Measurements from ENCODE around the gene ZNF664.

Gene ZNF664

DNA sequence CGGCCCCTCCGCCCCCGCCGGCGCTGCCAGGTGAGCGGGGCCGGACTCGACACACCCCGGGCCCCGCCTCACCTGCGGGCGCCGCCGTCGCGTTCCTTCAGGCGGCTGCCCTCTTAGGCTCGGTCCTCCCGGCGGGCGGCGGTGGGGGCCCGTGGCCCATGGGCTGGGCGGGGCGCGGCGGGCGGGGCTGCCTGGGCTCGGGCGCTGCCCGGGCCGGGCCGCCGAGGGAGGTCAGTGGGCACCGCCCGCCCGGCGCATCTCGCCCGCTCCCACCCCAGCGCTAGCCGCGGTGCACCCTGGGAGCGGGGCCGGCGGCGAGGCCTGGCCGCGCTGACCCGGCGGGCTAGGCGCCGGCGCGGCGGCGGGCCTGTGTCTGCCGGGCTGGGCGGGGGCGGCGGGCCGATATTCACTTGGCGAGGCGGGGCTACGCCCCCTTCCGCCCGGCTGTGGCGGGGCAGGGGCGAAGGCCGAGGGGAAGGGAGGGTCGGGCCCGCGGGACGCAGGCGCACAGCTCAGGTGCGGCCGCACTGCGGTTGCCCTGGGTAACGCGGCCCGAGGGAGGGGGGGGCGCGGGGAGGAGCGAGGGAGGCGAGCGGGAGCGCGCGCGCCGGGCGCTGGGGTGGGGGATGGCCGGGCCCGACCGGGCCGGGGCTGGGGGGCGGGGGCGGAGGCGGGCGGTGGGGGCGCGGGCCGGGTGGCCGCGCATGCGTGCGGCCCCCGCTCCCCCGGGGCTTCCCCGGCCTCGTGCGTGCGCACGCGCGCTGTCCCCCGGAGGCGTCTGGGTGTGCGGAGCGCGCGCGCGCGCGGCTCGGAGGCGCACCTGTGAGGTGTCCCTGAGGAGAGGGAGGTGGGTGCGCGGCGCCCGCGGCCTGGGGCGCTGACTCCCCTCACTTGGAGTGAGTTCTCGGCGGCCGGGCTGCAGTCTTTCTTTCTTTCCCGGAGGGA is at the start of gene ZNF664, which contains the start of gene CCDC92:
TSS of gene ZNF664 (plus strand) at position 759 of the 945 bp plus-strand sequence. CDS start 38,930 bp downstream, outside the sequence.
TSS of gene CCDC92 (minus strand) at position 375 of the 945 bp plus-strand sequence. CDS start 28,526 bp downstream, outside the sequence.
- FAIRE-seq, result no peak

DNA sequence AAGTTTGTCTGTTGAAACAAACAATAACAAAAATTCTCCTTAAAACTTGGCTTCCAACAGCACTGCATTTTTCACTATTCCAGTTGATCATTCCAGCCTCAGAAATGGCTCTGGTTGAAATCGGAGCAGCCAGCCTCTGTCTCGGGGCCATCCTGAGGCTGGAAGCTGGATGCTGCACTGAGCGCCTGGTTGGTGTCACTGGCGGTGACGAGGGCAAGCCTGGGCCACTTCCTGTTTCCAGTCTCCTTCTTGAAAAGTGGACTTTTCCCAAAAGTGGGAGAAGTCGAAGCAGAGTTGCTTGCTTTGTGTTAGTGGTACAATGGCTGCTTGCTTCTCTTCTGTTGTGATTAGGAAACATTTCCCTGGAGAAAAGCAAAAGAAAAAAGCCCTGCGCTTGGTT is 49.1 kb upstream of the ZNF664 start:
- no peak for FAIRE-seq

DNA sequence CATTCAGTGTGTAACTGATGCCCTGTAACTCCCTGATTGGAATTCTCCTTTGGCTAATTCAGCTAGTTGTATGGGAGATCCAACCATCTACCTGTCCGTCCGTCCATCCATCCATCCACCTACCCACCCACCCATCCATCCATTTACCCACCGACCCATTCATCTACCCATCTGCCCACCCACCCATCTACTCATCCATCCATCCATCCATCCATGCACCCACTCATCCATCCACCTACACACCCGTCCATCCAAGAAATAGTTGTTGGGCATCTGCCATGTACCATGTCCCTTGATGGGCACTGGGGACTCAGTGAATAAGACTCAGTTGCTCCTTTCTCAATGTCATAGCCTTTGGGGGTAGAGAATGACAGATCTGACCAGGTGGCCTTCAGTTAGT is 48.5 kb upstream of the ZNF664 start:
- FAIRE-seq, result no peak

DNA sequence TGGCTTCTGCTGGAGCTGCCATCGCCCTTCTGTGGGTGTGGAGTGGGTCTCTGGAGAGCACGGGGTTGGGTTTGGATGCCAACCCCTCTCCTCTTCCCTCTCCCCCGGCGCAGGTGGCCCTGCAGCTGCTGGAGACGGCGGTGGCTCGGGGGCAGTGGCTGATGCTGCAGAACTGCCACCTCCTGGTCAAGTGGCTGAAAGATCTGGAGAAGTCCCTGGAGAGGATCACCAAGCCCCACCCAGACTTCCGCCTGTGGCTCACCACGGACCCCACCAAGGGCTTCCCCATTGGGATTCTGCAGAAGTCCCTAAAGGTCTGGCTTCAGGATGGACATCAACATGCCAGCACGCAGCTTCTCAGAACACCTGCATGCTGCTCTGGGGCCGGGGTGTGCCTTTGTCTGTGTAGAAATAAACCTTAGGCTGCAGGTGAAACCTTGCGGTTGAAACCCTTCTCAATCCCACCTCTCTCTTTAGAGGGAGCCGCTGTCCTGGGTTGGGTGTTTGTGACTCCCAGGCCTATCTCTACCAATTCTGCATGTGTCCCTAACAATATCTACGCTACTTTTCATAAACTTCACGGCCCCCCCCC is 44.6 kb upstream of the ZNF664 start:
- no peak for FAIRE-seq

DNA sequence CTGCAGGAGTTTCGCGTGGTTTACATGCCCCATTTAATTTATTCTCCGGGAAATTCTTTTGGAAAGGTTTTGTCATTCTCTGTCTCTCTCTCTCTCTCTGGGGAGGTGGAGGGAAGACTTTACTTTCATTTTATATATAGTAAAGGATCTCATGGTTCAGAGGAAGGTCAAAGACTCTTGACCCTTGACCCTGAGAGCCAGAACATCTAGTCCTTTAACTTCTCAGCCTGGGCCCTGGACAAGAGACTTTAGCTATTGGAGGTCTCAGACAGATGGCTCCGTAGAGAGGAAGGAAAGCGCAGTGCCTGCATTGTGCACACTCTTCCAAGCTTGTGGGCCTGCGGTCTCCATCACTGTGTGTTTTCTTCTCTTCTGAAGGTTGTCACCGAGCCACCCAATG is 44.1 kb upstream of the ZNF664 start:
- FAIRE-seq, result no peak

DNA sequence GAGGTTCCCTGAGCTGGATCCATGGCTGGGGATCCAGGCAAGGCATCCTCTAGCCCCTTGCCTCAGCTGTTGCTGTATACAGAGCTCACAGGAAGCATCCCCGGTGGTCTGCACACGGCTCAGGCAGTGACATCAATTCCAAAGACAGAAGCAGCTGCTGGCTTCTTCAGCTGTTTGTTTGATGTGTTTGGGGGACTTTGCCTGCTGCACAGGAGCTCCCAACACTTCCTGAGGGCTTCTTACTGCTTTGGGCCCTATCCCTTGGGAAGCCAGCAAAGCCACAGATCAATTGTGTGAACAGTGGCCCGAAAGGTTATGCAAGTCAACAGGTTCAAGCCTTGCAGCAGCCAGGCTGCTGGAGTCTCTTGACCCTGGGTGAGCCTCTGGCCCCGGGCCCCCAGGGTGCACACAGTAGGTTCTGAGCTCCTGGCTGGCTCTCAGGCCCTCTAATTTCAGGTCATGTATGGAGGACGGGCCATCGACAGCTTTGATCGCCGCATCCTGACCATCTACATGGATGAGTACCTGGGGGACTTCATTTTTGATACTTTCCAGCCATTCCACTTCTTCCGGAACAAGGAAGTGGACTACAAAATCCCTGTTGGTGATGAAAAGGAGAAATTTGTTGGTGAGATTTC is 43.0 kb upstream of the ZNF664 start:
- no peak for FAIRE-seq

DNA sequence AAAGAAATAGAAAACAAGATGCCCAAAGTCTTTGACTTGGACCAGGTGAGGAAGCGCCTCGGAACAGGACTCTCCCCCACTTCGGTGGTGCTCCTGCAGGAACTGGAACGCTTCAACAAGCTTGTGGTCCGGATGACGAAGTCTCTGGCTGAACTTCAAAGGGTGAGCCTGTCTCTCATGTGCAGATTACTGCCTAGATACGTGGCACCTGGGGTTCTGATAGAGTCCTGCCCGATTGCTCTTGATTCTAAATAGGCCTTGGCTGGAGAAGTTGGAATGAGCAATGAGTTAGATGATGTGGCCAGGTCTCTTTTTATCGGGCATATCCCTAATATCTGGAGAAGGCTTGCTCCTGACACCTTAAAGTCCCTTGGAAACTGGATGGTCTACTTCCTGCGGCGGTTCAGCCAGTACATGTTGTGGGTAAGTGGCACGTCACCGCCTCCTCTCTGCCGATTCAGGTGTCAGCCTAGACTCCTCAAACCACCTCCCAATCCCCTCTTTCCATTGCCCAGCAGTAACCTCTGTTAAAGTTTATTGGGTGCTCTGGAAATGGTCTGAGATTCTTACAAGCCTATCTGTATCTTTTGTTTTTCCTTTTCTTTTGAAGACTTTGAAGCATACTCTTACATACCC is 41.2 kb upstream of the ZNF664 start:
- FAIRE-seq, result no peak

DNA sequence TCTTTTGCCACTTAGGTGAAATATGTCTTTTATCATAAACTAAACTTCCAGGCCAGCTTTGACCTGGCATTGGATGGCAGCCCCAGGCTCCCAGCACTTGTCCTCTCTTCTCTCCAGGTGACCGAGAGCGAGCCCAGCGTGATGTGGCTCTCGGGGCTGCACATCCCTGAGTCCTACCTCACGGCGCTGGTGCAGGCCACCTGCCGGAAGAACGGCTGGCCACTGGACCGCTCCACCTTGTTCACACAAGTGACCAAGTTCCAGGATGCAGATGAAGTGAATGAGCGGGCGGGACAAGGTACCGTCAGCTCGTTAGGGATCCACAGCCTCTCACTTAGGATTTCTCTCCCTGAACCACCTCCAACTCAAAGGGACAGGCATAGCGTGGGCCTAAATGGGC is 39.8 kb upstream of the ZNF664 start:
- no peak for FAIRE-seq

DNA sequence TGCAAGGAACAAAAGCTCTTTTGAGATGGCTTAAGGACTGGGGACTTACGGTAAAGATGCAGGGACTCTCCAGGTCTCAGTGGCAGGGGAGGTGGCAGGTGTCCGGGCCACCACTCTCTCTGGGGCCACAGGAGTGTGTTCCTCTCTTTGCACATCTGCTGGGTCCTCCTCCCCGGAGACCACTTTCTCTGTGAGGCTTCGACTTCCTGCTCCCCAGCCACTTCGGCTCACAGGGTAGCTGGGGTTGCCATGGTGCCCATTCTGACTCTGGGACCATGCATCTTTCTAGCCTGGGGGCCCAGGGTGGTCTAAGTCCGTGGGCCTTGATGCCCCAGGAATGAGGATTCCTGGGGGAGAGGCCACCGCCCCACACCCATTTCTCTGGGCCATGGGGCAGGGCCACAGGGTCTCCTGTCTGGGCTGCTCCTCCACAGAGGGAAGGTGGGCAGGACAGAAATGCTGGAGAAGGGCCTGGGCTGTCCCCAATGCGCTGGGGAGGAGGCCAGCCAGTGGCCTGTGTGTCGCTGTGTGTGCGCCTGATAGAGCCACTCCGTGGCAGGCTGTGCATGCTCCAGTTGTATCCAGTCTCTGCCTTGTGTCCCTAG is 38.9 kb upstream of the ZNF664 start:
- FAIRE-seq, result no peak

DNA sequence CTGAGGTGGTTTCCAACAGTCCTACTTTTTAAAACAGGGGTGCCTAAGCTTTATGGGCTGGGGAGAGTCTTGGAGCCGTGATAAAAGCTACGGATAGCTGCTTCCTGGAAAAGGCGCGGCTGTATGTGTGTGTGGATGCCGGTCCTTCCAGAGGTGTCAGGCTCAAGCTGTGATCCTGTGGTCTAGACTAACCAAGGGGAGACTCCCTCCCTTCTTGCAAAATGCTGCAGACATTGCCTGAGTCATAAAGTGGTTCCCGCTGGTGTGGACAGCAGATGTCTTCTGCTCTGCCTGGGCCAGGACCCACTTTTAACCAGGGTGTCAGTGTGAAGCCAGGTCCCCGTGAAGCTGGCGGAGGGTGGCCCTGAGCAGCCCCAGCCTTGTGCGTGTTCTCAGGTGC is 38.2 kb upstream of the ZNF664 start:
- FAIRE-seq, result no peak

DNA sequence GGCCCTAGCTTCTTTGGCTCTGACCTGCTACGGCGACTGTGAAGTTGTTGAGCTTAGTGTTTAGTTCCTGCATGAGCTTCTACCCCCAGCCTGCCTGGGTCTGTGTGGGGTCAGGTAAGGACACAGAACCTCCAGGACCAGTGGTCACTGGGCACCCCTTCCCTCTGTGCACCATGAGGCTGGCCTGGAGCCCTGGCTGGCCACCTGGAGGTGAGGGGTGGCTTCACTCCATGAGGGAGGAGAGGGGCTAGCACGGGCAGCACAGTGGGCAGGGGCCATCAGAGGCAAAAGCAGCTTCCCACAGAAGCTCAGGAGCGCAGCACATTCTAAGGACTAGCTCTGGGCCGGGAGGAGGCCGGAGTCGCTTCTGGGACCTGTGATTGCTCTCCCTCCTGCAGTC is 37.1 kb upstream of the ZNF664 start:
- no peak for FAIRE-seq

DNA sequence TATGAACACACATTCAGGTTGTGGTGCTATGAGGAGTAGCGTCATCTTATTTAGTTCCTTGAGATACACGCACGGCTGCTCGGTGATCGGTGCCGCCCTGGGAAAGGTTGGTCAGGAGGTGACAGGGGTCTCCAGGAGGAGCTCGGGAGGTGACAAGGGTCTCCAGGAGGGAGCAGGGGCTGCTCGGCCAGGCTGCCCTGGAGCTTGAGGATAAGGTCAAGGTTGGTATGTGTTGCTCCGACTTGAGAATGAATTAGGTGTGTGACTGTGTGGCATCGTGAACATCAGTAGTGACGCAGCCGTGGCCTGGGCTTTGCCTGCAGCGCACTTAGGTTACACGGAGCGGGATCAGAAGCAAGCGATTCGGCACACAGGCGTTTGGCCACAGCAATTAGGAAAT is 36.5 kb upstream of the ZNF664 start:
- no peak for FAIRE-seq

DNA sequence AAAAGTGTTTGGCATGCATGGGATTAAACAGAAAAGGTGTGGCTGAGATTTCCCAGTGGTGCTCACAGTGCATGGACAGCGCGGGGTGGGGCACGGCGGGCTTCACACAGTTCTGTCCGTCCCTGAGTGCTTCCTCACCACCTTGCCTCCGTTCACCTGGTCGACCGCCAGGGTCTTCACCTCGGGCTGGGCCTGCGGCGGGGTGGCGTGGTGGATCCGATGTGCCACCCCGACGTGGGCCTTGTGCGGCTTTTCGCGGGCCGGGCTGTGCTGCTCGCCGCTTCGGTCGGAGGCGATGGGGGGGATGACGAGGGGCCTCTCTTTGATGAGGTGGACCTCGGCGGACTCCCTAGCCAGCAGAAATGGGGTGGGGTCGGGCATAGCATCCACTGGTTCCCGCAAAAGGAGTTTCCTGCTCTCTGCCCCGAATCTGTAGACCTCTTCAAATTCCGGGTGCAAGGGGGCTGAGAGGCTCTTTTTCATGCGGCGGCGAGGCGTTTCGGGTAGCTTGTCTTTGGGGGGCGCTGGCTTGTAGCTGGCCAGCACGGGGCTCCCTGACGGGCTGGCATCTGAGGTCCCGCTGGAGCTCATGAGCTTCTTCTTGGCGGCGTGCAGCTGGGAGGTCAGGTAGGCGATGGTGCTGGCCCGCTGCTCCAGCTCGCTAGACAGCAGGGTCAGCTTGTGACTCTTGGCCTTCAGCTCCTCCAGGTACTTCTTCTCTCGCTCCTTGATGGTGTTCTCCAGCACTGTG is 35.9 kb upstream of the ZNF664 start:
- FAIRE-seq, result no peak

DNA sequence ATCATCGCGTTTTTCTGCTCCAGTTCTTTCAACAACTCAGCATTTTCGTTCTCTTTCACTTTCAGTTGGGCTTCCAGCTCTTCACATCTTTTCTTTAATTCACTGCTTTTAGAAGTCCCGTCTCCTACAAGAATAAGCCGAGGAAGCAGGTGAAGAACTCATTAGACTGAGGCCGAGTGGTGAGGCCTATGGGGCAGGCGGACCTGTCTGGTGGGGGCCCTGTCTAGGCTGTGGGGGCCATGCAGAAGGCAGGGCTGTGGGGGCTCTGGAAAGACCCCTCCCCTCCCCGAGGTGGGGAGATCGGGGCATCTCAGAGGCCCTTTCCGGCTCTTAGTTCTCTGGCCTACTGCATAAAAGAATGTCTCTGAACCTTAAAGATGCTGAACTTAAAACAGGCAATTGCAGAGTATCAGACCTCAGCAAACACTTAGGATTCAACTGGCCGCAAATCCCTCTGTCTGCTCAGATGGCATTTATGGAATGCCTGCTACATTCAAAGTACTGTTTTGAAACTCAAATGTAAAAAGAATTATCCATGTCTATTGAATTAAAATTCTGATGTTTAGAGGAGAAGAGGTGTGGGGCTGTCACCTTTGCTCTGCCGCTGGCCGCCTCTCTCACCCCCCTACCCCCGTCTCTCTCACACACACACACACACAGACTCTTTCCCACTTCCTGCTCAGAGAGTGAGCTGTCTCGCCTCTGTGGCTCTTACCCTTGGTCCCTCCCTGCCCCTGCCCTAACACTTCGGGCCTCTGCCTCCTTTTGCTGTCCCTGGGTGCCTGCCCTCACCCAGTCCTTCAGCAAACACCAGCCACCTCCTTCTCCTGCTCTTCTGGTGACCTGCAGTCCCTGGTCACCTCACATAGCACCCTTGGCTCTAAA is 35.1 kb upstream of the ZNF664 start:
- FAIRE-seq, result no peak

DNA sequence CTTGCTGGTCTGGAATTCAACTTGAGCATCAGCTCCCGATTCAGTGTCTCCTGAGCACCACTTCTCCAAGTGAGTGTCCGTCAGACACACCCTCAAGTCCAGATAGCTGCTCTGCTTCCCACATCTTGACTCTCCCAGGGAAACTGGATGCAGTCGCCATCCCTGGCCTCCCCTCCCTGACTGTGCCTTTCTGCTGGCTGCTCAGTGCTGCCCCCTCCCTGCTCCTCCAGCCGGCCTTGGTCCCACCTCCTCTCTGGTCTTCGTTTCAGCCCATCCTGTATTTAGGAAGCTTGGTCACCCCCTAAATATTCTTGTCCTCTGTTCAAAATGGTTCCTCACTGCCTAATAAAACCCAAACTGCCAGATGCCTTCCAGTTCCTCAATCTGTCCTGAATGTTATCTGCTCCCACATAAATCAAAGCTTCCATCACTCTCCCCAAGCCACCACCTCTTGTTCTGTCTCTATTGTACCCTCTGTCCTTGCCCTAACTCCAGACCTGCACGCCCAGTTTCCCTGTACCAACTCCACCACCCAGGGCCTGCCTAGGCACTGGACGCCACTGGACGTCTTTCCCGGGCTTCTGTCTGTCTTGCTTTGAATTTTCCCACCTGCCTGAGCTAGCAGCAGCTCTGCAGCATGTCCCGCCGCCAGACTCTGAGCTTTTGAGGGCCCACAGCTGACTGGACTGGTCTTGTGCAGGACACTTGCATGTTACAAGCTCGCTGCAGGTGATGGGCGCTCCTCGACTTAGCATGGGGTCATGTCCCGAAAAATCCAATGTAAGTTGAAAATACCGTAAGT is 34.1 kb upstream of the ZNF664 start:
- no peak for FAIRE-seq

DNA sequence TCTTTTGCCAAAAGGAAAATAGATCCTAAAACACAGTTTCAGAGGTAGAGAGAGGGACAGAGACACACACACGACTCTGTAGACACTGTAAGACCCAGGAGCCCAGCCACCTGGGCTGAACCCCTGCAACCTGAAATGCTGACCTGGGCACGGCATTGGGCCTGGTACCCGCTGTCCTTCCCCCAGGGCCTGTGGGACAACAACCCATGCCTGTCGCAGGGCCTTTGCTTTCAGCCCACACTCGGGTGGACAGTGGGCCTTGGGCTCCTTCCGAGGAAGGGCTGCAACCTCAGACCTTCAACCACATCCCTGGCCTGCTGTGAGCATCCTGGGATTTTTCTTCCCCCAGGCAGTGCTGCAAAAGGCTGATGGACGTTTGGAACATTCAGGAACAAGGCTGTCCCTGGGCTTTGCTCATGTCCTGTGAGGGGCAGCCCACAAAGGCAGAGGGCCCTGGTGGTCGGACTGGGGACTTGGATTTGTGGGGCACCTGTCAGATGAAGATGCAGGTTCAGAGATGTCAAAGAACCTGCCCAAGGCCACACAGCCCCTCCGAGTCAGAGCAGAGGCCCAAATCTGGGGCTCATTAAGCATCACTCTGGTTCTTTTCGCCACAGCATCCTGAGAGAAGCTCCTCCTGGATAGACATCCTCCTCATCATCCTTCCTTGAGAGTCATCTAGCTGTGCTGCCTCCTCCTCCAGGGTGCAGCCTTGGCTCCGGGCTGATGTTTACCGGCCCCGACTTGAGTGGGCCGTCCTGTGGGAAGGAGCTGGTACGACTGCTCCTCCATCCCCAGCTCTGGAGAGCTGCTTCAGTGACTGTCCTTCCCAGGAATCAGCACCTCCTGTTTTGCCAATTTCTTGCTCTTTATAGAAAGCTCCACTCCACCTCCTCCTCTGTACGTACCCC is 33.0 kb upstream of the ZNF664 start:
- FAIRE-seq, result no peak

DNA sequence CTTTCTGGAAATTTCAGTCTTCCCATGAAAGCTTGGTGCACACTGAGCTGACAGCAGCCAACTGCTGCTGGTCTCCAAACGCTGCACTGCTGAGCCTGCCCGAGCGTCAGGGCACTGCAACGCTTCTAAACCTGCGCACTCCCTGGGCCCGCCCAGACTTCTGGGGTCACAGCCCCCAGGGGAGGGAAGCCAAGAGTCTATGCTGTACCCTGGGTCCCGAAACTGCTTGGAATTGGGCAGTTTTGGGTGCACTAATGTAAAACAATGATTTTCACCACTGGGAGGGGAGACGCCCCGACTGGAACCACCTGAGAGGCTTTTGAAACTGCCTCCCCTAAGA is 32.4 kb upstream of the ZNF664 start:
- FAIRE-seq, result no peak

DNA sequence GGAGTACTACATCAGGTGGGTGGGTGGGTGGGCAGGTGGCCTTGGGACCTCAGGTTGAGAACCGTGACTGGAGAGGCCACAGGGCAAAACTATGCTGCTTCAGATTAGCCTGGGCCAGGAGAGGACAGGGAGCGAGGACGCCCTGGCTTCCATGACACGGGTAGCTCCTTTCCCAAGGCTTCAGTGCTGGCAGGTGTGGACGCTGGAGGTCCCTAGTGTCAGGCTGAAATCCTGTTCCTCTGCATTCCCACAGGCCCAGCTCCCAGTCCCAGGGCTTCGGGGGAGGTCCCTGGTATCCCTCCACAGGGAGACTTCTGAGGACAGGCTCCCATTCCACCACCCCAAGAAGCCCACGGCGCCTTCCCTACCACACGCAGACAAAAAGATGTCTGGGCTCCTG is 32.0 kb upstream of the ZNF664 start:
- no peak for FAIRE-seq

DNA sequence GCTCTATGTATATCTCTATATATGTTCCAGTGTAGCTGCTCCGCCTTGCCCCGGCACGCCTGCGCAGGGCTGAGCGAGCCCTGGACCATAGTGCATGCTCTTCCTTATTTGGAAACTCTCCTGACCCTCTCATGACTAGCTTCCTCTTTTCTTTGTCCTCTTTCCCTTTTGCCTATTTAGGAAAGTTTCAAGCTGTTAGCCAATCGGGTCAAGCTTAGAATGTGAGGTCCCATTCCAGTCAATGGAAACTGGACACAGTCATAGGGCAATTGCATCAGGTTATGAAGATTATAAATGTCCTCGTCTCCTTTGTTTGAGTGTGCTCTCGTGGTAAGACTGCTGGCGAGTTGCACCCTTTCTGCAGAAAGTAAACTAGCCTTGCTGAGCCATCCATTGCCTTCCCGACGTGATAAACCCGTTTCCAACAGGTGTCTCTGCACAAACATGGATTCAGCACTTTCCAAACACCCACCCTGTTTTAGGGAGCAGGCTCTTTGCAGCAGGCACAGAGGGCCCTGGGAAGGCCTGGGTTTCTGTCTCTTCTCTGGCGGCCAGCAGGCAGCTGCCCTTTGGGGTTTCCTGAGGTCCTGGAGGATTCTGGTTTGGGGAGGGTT is 31.3 kb upstream of the ZNF664 start:
- FAIRE-seq, result no peak

Data from islet of Langerhans (tissue), 1 donor.